WTC11 (cell line): ENCODE data around the gene CLEC5A.
"Not testable (repeated sequence)": the region's sequence is repeated elsewhere in the genome, so short reads cannot be mapped to it uniquely, and the experiment has no call there.

Source experiments
- ZNF396 ChIP-seq: fragments of 250-450 bp; sonication (Bioruptor Pico); IDR thresholded peaks from 2 replicates; pipeline ENCODE4 v1.8.0; 2021; ENCODE audit warnings: mild to moderate bottlenecking, moderate library complexity, borderline replicate concordance
- TF ChIP-seq, protein P1 (sequence below): sonication (generic); formaldehyde crosslinking; IDR thresholded peaks from 2 replicates; pipeline ENCODE4 v1.8.0; 2022; ENCODE audit warnings: missing genetic modification reagents
- TF ChIP-seq, protein P2 (sequence below): sonication (generic); formaldehyde crosslinking; IDR thresholded peaks from 2 replicates; pipeline ENCODE4 v1.8.0; 2022; ENCODE audit warnings: mild to moderate bottlenecking, missing genetic modification reagents
- TF ChIP-seq, protein P3 (sequence below): fragments of 200-600 bp; IDR thresholded peaks from 2 replicates; pipeline ENCODE4 v1.8.0; 2022; ENCODE audit warnings: antibody characterized with exemption

DNA sequence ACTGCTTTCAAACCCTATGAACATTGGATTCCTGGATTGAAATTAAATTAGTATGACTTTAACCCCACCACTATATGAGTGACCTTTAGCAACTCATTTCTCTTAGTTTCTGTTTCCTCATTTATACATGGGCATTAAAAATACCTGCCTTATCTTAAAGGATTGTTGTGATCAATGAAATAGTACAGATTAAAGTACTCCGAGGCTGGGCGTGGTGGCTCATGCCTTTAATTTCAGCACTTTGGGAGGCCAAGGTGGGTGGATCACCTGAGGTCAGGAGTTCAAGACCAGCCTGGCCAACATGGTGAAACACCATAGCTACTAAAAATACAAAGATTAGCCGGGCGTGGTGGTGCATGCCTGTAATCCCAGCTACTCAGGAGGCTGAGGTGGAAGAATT lies 41.0 kb upstream of the CLEC5A start:
- TF ChIP-seq, protein P1, sequence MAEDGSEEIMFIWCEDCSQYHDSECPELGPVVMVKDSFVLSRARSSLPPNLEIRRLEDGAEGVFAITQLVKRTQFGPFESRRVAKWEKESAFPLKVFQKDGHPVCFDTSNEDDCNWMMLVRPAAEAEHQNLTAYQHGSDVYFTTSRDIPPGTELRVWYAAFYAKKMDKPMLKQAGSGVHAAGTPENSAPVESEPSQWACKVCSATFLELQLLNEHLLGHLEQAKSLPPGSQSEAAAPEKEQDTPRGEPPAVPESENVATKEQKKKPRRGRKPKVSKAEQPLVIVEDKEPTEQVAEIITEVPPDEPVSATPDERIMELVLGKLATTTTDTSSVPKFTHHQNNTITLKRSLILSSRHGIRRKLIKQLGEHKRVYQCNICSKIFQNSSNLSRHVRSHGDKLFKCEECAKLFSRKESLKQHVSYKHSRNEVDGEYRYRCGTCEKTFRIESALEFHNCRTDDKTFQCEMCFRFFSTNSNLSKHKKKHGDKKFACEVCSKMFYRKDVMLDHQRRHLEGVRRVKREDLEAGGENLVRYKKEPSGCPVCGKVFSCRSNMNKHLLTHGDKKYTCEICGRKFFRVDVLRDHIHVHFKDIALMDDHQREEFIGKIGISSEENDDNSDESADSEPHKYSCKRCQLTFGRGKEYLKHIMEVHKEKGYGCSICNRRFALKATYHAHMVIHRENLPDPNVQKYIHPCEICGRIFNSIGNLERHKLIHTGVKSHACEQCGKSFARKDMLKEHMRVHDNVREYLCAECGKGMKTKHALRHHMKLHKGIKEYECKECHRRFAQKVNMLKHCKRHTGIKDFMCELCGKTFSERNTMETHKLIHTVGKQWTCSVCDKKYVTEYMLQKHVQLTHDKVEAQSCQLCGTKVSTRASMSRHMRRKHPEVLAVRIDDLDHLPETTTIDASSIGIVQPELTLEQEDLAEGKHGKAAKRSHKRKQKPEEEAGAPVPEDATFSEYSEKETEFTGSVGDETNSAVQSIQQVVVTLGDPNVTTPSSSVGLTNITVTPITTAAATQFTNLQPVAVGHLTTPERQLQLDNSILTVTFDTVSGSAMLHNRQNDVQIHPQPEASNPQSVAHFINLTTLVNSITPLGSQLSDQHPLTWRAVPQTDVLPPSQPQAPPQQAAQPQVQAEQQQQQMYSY (CRISPR knock-in tag), result not testable (repeated sequence)
- not testable (repeated sequence) for TF ChIP-seq ZNF396 (CRISPR knock-in tag)
- TF ChIP-seq, protein P2, sequence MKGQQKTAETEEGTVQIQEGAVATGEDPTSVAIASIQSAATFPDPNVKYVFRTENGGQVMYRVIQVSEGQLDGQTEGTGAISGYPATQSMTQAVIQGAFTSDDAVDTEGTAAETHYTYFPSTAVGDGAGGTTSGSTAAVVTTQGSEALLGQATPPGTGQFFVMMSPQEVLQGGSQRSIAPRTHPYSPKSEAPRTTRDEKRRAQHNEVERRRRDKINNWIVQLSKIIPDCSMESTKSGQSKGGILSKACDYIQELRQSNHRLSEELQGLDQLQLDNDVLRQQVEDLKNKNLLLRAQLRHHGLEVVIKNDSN, result not testable (repeated sequence)
- TF ChIP-seq, protein P3, sequence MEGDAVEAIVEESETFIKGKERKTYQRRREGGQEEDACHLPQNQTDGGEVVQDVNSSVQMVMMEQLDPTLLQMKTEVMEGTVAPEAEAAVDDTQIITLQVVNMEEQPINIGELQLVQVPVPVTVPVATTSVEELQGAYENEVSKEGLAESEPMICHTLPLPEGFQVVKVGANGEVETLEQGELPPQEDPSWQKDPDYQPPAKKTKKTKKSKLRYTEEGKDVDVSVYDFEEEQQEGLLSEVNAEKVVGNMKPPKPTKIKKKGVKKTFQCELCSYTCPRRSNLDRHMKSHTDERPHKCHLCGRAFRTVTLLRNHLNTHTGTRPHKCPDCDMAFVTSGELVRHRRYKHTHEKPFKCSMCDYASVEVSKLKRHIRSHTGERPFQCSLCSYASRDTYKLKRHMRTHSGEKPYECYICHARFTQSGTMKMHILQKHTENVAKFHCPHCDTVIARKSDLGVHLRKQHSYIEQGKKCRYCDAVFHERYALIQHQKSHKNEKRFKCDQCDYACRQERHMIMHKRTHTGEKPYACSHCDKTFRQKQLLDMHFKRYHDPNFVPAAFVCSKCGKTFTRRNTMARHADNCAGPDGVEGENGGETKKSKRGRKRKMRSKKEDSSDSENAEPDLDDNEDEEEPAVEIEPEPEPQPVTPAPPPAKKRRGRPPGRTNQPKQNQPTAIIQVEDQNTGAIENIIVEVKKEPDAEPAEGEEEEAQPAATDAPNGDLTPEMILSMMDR, result not testable (repeated sequence)
